DND-41 (cell line): Measurements from ENCODE around the gene H1-8.

Experiments used
- CTCF ChIP-seq: IDR thresholded peaks from 2 replicates; pipeline ENCODE4 v1.5.1; 2012; ENCODE audit warnings: borderline replicate concordance, low read length, moderate library complexity, mild to moderate bottlenecking; ENCODE audit not compliant: poor library complexity, severe bottlenecking; ENCODE audit errors: extremely low read depth
- EZH2 ChIP-seq: IDR thresholded peaks from 3 replicates; pipeline ENCODE4 v1.6.1; 2012; ENCODE audit warnings: borderline replicate concordance, low read depth, mild to moderate bottlenecking, moderate library complexity, low read length, inconsistent platforms; ENCODE audit not compliant: severe bottlenecking

GRCh38 chr3:129522953-129523352 lies 20.0 kb upstream of the H1-8 start:
- TF ChIP-seq CTCF (no peak), EZH2 (no peak)
